DOHH2 (cell line): ENCODE measurements around the gene C1QTNF8.

Experiments
- EZH2phosphoT487 ChIP-seq: fragments of 200-600 bp; sonication (generic); IDR thresholded peaks from 2 replicates; pipeline ENCODE4 v1.6.1; 2017; ENCODE audit warnings: borderline replicate concordance, mild to moderate bottlenecking, antibody characterized with exemption, low read length, moderate library complexity, mixed read lengths
- TF ChIP-seq, protein P1 (sequence below): fragments of 200-600 bp; sonication (generic); IDR thresholded peaks from one replicate; pipeline ENCODE4 v1.5.1; 2014; ENCODE audit warnings: antibody characterized with exemption, mild to moderate bottlenecking, low read depth, low read length; ENCODE audit not compliant: poor library complexity, severe bottlenecking

DNA sequence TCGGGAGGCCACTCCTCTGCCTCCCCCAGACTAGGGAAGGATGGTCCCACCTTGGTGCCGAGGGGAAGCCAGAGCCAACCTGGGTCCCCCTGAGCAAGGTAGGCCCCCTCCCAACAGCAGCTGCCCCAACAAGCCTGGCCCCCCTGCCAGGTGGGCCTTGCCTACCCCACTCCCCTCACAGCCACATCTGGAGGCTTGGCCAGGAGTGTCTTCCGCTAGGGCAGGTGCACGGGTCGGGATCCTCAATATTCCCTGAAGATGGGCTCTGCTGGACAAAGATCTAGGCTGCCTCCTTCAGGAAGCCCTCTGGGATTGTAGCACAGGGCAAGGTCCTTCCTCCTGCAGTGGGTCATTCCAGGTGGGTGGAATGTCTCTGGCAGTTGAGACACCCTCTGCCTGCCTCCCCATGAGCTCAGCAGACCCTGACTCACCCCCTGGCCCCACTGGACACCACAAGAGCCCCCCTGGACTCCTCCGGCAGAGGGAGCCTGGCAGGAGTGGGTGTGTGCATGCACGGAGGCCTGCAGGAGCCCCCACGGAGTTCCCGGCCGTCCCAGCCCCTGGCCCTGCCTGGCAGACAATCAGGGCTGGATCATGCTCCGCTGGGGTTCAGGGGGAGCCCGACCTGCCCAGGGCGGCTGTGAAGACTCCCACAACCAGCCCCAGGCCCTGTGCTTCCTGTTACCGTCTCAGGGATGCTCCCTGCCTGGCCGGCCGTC lies 435 bp downstream of the C1QTNF8 start:
- TF ChIP-seq, protein P1, sequence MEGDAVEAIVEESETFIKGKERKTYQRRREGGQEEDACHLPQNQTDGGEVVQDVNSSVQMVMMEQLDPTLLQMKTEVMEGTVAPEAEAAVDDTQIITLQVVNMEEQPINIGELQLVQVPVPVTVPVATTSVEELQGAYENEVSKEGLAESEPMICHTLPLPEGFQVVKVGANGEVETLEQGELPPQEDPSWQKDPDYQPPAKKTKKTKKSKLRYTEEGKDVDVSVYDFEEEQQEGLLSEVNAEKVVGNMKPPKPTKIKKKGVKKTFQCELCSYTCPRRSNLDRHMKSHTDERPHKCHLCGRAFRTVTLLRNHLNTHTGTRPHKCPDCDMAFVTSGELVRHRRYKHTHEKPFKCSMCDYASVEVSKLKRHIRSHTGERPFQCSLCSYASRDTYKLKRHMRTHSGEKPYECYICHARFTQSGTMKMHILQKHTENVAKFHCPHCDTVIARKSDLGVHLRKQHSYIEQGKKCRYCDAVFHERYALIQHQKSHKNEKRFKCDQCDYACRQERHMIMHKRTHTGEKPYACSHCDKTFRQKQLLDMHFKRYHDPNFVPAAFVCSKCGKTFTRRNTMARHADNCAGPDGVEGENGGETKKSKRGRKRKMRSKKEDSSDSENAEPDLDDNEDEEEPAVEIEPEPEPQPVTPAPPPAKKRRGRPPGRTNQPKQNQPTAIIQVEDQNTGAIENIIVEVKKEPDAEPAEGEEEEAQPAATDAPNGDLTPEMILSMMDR = no peak
- TF ChIP-seq EZH2phosphoT487 = no peak
